Measurements from ENCODE around the gene PRB4.
"Not testable (repeated sequence)": the region's sequence is repeated elsewhere in the genome, so short reads cannot be mapped to it uniquely, and the experiment has no call there.

The PRB4 gene

DNA sequence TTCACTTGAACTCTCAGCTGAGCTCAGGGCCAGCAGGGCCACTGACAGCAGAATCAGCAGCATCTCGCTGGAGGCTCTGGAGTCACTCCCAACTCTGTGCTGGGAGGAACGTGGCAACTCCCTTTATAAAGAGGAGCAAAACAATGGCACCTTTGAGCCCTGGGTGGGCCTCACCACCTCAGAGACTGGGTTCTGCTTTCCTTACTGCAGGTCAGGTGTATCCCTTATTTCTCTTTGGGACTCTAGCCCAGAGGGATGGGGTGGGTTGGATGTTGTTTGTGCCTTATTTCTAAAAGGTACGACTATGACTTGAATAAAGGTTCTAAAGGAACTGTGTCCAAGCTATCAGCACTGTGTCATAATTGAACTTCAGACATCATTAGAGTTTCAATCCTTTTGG, at the start of gene PRB4:
PRB4 (minus strand) TSS at position 101 of the 400 bp plus-strand sequence; CDS start at position 63, 38 bp downstream.
- DNase-seq (ENCODE audit: low spot score), result no peak

DNA sequence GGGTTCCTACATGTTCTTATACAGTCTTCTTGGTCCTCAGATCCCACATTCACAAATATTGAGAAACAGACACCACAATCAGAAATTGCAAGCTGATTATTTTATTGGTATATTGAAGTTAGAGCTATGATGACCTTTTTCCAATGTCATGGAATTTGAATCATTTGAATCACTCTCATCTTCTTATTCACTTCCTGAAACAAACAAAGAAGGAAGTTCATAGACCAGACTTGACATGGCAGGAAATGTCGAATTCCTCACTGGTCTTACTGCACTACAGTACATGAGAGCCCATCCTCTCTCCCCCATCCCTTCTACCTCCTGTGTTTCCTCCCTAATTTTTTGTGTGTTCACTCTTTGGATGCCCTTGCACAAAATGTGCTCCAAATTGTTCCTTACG, 41.5 kb upstream of the PRB4 start:
- not testable (repeated sequence) for DNase-seq (ENCODE audit: low spot score)

DNA sequence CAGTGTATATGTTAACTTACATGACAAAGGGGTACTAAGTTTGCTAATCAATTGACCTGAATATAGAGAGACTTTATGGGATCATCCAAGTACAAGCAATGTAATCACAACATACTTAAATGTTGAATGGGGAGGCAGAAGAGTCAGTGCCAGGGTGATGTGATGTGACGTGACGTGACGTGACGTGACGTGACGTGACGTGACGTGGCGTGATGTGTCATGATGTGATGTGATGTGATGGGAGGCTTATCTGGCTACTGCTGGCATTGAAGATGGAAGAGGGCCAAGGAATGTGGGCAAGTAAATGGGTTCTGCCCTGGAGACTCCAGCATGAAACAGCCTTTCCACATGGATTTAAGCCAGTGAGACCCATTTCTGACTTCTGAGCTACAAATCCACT, 38.2 kb upstream of the PRB4 start:
- DNase-seq (ENCODE audit: low spot score), result no peak

DNA sequence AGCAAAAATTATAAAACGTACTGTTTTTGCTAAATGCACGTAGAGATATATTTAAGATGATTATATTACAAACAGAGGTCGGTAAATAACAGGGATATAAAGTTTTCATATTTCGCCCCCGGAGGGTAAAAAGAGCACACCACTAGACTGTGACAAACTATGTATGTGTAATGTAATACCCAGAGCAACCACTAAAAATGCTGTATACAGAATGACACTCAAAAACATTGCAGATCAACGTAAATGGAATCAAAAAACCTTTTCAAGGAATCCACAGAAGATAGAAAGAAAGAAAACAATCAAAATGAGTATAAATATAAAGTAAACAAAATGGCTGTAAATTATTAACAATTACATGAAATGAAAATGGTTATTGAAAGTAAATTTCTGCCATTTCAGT, 37.6 kb upstream of the PRB4 start:
- no peak for DNase-seq (ENCODE audit: low spot score)

DNA sequence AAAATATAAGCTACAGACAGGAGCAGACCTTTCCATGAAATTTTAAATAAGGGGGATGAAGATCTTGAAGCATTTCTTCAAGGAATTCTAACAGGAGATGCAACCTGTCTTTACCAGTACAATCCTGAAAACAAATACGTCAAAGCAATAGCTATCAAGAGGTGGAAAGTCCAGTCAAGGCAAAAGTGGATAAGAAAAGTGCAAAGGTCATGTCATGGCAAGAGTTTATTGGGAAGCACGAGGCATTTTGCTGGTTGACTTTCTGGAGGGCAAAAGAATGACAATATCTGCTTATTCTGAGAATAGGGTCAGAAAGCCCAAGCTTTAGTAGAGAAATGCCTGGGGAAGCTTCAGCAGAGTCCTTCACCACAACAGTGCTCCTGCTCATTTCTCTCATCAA, 34.3 kb upstream of the PRB4 start:
- no peak for DNase-seq (ENCODE audit: low spot score)

DNA sequence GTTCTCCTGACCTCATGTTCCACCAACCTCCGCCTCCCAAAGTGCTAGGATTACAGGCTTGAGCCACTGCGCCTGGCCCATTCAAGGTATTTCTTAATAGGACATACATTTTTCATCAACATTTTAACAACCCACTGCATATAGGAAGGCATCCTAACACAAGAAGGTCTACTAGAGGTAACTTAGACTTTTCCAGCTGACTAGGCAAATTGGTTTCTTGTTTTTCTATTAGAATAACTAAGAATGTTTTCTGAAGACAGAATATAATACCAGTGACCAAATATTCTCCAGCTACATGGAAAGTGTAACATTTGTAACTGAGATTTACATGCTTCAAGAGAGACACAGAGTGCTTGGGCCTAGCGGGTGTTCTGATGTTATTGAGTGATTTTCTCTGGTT, 14.2 kb upstream of the PRB4 start:
- no peak for DNase-seq (ENCODE audit: low spot score)

DNA sequence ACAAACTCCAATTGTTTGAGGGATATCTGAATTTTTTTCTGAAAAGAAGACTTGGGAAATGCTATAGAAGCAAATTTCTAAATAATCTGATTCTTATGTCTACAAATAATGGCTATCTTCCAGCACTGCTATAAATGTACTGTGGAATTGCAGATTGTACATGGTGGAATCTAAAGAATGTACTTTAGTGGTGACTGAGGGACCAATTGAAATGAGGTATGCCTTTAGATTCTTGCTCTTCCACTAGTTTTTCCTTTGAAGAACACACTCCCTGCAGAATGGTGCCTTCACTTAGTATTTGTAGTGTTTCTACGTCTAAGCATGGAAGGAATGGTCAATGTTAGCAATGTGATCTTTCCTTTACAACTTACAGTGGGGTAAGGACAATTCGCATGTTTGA, 11.7 kb upstream of the PRB4 start:
- DNase-seq (ENCODE audit: low spot score), result no peak

DNA sequence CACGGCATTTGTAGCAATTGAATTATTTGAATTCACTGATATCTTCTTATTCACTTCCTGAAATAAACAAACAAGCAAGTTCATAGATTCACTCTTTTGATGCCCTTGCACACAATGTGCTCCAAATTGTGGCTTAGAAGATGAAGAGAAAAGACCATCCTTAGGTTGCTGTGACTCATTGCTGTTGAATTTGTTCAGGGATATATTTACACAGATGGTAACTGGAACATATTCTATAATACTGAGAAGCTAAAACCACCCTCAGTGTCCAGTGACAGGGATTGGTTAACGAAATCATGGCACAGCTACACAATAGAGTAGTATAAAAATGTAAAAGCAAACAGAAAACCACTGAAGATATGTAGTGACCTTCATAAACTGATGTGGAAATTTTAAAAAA, 3.1 kb downstream of the PRB4 start:
- no peak for DNase-seq (ENCODE audit: low spot score)

DNA sequence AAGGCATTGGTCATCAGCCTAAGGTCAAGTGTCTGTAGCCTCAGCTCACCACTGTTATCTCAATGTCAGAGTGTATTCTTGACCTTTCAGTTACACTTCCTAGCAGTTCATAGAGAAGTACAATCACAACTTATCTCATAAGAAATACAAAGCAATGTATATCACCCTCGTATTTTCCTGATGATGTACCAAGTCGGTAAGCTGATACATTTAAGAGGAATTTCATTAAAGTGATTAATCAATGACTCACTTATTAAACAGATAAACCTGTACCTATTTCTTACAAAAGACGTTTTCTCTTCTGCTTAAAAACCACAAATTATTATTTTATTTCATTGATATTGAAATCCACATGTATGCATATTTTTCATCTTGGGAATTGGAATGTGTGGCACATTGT, 36.8 kb downstream of the PRB4 start:
- no peak for DNase-seq (ENCODE audit: low spot score)

DNA sequence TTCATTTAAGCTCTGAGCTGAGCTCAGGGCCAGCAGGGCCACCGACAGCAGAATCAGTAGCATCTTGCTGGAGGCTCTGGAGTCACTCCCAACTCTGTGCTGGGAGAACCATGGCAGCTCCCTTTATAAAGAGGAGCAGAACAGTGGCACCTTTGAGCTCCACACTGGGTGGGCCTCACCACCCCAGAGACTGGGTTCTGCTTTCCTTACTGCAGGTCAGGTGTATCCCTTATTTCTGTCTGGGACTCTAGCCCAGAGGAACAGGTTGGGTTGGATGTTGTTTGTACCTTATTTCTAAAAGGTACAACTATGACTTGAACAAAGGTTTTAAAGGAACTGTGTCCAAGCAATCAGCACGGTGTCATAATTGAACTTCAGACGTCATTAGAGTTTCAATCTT, 40.6 kb downstream of the PRB4 start, which contains the start of gene PRB3:
PRB3 (minus strand) TSS at position 101 of the 400 bp plus-strand sequence; CDS start at position 63, 38 bp downstream.
- DNase-seq (ENCODE audit: low spot score), result no peak

DNA sequence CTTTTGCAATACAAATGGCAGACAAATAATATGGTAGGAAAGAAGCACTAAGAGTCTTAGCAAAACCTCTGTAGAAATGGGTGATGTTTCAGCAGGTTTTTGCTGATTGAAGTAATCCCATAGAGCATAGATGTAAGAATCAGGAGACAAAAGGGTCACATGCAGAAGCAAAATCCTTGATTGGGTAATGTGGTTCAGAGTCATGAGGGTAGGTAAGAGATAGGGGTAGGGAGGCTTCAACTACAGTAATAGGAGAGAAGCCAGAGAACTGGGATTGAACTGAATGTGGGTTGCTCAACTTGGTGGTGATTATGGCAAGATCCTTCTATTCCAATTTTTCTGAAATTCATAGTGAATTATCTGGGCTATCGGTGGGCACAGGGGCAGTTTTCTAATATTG, 45.7 kb downstream of the PRB4 start:
- DNase-seq (ENCODE audit: low spot score), result no peak

All from left forelimb (tissue), 1 donor.